Breast epithelium (tissue), 4 donors: ENCODE measurements around the gene AKR1A1. TPM values are rescaled to one million over a fixed set of nuclear protein-coding genes. Genes with fewer than 3 reads are reported as not detected.

ENCODE experiments used
- DNase-seq, 2 donors: peaks; one replicate each; pipeline ENCODE4 v3.0.0-alpha.2; 2019; ENCODE audit warnings: low spot score in 2 of 2
- H3K27ac ChIP-seq, 2 donors: fragments of 200-600 bp; sonication (generic) in 1 of 2; one replicate each; pipeline ENCODE4 v1.5.1; 2016 to 2019; ENCODE audit warnings: mild to moderate bottlenecking in 1 of 2
- H3K27me3 ChIP-seq, 2 donors: fragments of 200-600 bp; sonication (generic) in 1 of 2; one replicate each; pipeline versions ENCODE4 v1.5.1 to v1.6.0; 2017 to 2019; ENCODE audit warnings: control low read depth in 1 of 2, mild to moderate bottlenecking in 1 of 2
- H3K36me3 ChIP-seq: fragments of 200-600 bp; one replicate; pipeline ENCODE4 v1.5.1; 2019
- H3K4me1 ChIP-seq, 2 donors: fragments of 200-600 bp; sonication (generic); one replicate each; pipeline ENCODE4 v1.5.1; 2016 to 2019; ENCODE audit warnings: control low read depth in 1 of 2
- H3K4me3 ChIP-seq, 3 donors: fragments of 200-600 bp; sonication (generic); 1 replicate in 2 of 3; 2 replicates in 1 of 3; pipeline ENCODE4 v1.5.1; 2016 to 2019; ENCODE audit warnings: mild to moderate bottlenecking in 3 of 3, moderate library complexity in 2 of 3
- H3K9me3 ChIP-seq, 2 donors: fragments of 200-600 bp; sonication (generic) in 1 of 2; one replicate each; pipeline ENCODE4 v1.5.1; 2016 to 2019; ENCODE audit warnings: control low read depth in 1 of 2
- CTCF ChIP-seq, 3 donors: fragments of 450-650 bp; IDR thresholded peaks; one replicate each; pipeline ENCODE4 v1.5.1; 2016 to 2017; ENCODE audit warnings: antibody characterized with exemption in 3 of 3, mild to moderate bottlenecking in 3 of 3, moderate library complexity in 3 of 3
- POLR2A ChIP-seq: fragments of 450-650 bp; IDR thresholded peaks from one replicate; pipeline ENCODE4 v1.6.1; 2016; ENCODE audit warnings: antibody characterized with exemption, mild to moderate bottlenecking, moderate library complexity
- POLR2AphosphoS5 ChIP-seq, 3 donors: sonication (generic); formaldehyde crosslinking; IDR thresholded peaks; one replicate each; pipeline ENCODE4 v1.6.1; 2017; ENCODE audit warnings: antibody characterized with exemption in 3 of 3
- intact Hi-C: fragments of 100-400 bp; cut with DNase I; formaldehyde crosslinking; loops from one replicate; pipeline ENCODE4 v1.15.1; 2023; ENCODE audit warnings: low total_unique reads
- total RNA-seq, 3 donors: library from RNA; depleted of rRNA; stranded (reverse); fragments of >200 nt; gene quantifications; one replicate each; pipeline ENCODE4 v1.1.0, GENCODE V29; 2016

The AKR1A1 gene
- 10 to 100 TPM; 85.5 to 96.0 (median 89.4) TPM for total RNA-seq

GRCh38 chr1:45550401-45551351, at the start of gene AKR1A1:
TSS of gene AKR1A1 (plus strand) at chr1:45550826. CDS start at chr1:45561795, 10,969 bp downstream.
- no peaks in the 10 kb centered on the region for H3K27me3 ChIP-seq
- H3K9me3 ChIP-seq = no peaks in the 10 kb centered on the region
- intact Hi-C loops = no loop called here
- peak within 1 kb of the TSS; percentile 61 to 86 (median 73) for H3K4me3 ChIP-seq
- peak; percentile 88 for DNase-seq
- H3K4me1 ChIP-seq = peaks cover 0 to 7% of the 10 kb centered on the region in 2 donors
- no peaks in the 10 kb centered on the region for H3K36me3 ChIP-seq
- TF ChIP-seq CTCF (IDR thresholded peaks at IDR 0.05) = no peak
- TF ChIP-seq POLR2A = peak; percentile 32
- peak; percentile 71 to 76 (median 73) for TF ChIP-seq POLR2AphosphoS5 (IDR thresholded peaks at IDR 0.05)
- peak within 1 kb of the TSS; percentile 87 to 92 for H3K27ac ChIP-seq

- peaks cover 0 to 7% of the 10 kb centered on the region in 2 donors for H3K4me1 ChIP-seq
- DNase-seq = no peak
- H3K27me3 ChIP-seq = no peaks in the 10 kb centered on the region
- intact Hi-C loops = loop anchor here (10.0 kb wide), 1 partner anchor 63 kb away; no protein-coding TSS in a partner anchor
- H3K9me3 ChIP-seq = no peaks in the 10 kb centered on the region
- no peak overlapping the region for H3K4me3 ChIP-seq
- TF ChIP-seq POLR2AphosphoS5 (IDR thresholded peaks at IDR 0.05) (no peak), CTCF (IDR thresholded peaks at IDR 0.05) (no peak), POLR2A (no peak)
- no peaks in the 10 kb centered on the region for H3K36me3 ChIP-seq
- H3K27ac ChIP-seq = no peak overlapping the region
Measured at GRCh38 chr1:45501505-45501859, 49.1 kb upstream of the AKR1A1 start.

GRCh38 chr1:45503462-45504360, 46.9 kb upstream of the AKR1A1 start:
- H3K27ac ChIP-seq = no peak overlapping the region
- H3K36me3 ChIP-seq = no peaks in the 10 kb centered on the region
- DNase-seq = no peak
- TF ChIP-seq POLR2AphosphoS5 (IDR thresholded peaks at IDR 0.05) = no peak
- no peak for TF ChIP-seq POLR2A
- no peak for TF ChIP-seq CTCF (IDR thresholded peaks at IDR 0.05)
- peaks cover 0 to 7% of the 10 kb centered on the region in 2 donors for H3K4me1 ChIP-seq
- intact Hi-C loops = loop anchor here (10.0 kb wide), 1 partner anchor 61 kb away; no protein-coding TSS in a partner anchor
- no peak overlapping the region for H3K4me3 ChIP-seq
- no peaks in the 10 kb centered on the region for H3K9me3 ChIP-seq
- H3K27me3 ChIP-seq = no peaks in the 10 kb centered on the region

GRCh38 chr1:45507195-45507594, 43.4 kb upstream of the AKR1A1 start:
- Histone ChIP-seq H3K27me3 (no peaks in the 10 kb centered on the region), H3K27ac (no peak overlapping the region), H3K9me3 (no peaks in the 10 kb centered on the region), H3K36me3 (no peaks in the 10 kb centered on the region), H3K4me1 (no peaks in the 10 kb centered on the region), H3K4me3 (no peak overlapping the region)
- DNase-seq = no peak
- intact Hi-C loops = loop anchor here (10.0 kb wide), 1 partner anchor 58 kb away; no protein-coding TSS in a partner anchor
- no peak for TF ChIP-seq CTCF (IDR thresholded peaks at IDR 0.05)
- no peak for TF ChIP-seq POLR2AphosphoS5 (IDR thresholded peaks at IDR 0.05)
- TF ChIP-seq POLR2A = no peak
